Endothelial cell of umbilical vein (primary cell): ENCODE data around the gene GRID1. TPM values are rescaled to one million over a fixed set of nuclear protein-coding genes. Genes with fewer than 3 reads are reported as not detected.

Experiments used
- BruUV-seq: library from RNA; stranded (reverse); fragments of 400-500 nt; replicated peaks from 2 replicates; lab custom pipeline; 2021; lab: Mats Ljungman, UMichigan
- CTCF ChIA-PET: fragments of 300-600, 350-600 bp; sonication (Branson Sonifier 250); formaldehyde crosslinking; loops from one replicate; lab custom pipeline; 2021; ENCODE audit warnings: antibody characterized with exemption, inconsistent platforms; lab: Charles Lee
- POLR2A ChIA-PET: fragments of 300-600, 350-600 bp; sonication (Branson Sonifier 250); formaldehyde crosslinking; loops from one replicate; lab custom pipeline; 2021; ENCODE audit warnings: antibody characterized with exemption, inconsistent platforms; lab: Charles Lee
- DNase-seq: peaks from one replicate; pipeline ENCODE4 v3.0.0-alpha.2; 2011; ENCODE audit warnings: low read depth, low spot score
- FAIRE-seq: peaks from 2 replicates; lab custom pipeline; 2011; peaks lifted over from hg19 to GRCh38; lab: Jason Lieb, UNC
- H2AFZ ChIP-seq: 2 replicates; pipeline ENCODE4 v1.6.0; 2012; ENCODE audit warnings: low read depth, low read length, control low read depth, inconsistent platforms
- H3K27ac ChIP-seq: 2 replicates; pipeline ENCODE4 v1.5.1; 2011; ENCODE audit warnings: low read depth, mild to moderate bottlenecking, control low read depth, low read length, moderate library complexity; ENCODE audit not compliant: insufficient read depth
- H3K27me3 ChIP-seq, 2 experiments: 2 replicates each; pipeline versions ENCODE4 v1.6.0 to v1.6.1; 2011; ENCODE audit warnings: low read length in 2 of 2, mixed read lengths in 1 of 2; ENCODE audit not compliant: control insufficient read depth in 2 of 2, insufficient read depth in 2 of 2
- H3K36me3 ChIP-seq, 2 experiments: 2 replicates in 1 of 2; 3 replicates in 1 of 2; pipeline ENCODE4 v1.5.1; 2011; ENCODE audit warnings: low read length in 2 of 2, mild to moderate bottlenecking in 1 of 2, moderate library complexity in 1 of 2; ENCODE audit not compliant: control insufficient read depth in 2 of 2, insufficient read depth in 2 of 2; ENCODE audit errors: extremely low read depth in 1 of 2
- H3K4me1 ChIP-seq: 3 replicates; pipeline ENCODE4 v1.5.1; 2011; ENCODE audit warnings: mild to moderate bottlenecking, low read length; ENCODE audit not compliant: control insufficient read depth, insufficient read depth; ENCODE audit errors: extremely low read depth
- H3K4me2 ChIP-seq: 2 replicates; pipeline ENCODE4 v1.6.1; 2011; ENCODE audit warnings: low read length, control low read depth, mixed read lengths; ENCODE audit not compliant: insufficient read depth
- H3K4me3 ChIP-seq, 3 experiments: fragments of 200-600 bp in 1 of 3; sonication (generic), shearing (Covaris generic) in 1 of 3; replicated peaks in 1 of 3; 2 replicates each; pipeline ENCODE4 v1.5.1; 2011 to 2016; ENCODE audit warnings: control low read depth in 3 of 3, low read length in 3 of 3, mild to moderate bottlenecking in 2 of 3, inconsistent platforms in 1 of 3, low read depth in 1 of 3, moderate library complexity in 1 of 3; ENCODE audit not compliant: insufficient read depth in 1 of 3
- H3K79me2 ChIP-seq: 2 replicates; pipeline ENCODE4 v1.6.0; 2012; ENCODE audit warnings: low read length, inconsistent platforms; ENCODE audit not compliant: control insufficient read depth, insufficient read depth
- H3K9ac ChIP-seq: replicated peaks from 2 replicates; pipeline ENCODE3; 2011; ENCODE audit warnings: low read length, control low read depth; ENCODE audit not compliant: insufficient read depth; ENCODE audit errors: extremely low read depth
- H3K9me1 ChIP-seq: replicated peaks from 3 replicates; pipeline ENCODE4 v1.6.0; 2011; ENCODE audit warnings: mild to moderate bottlenecking, low read length; ENCODE audit not compliant: control insufficient read depth, insufficient read depth; ENCODE audit errors: extremely low read depth
- H3K9me3 ChIP-seq: replicated peaks from 2 replicates; pipeline ENCODE4 v1.5.1; 2012; ENCODE audit warnings: low read length, inconsistent platforms; ENCODE audit not compliant: control insufficient read depth, insufficient read depth
- H4K20me1 ChIP-seq: replicated peaks from 2 replicates; pipeline ENCODE3; 2011; ENCODE audit warnings: mild to moderate bottlenecking, low read length; ENCODE audit not compliant: control insufficient read depth, insufficient read depth; ENCODE audit errors: extremely low read depth
- CTCF ChIP-seq, 2 donors: IDR thresholded peaks; 1 replicate in 1 of 2; 2 replicates in 1 of 2; pipeline ENCODE4 v1.5.1; 2011; ENCODE audit warnings: low read length in 2 of 2, mild to moderate bottlenecking in 2 of 2, moderate library complexity in 2 of 2, control low read depth in 1 of 2, inconsistent platforms in 1 of 2, low read depth in 1 of 2; ENCODE audit not compliant: insufficient read depth in 1 of 2; ENCODE audit errors: extremely low read depth in 1 of 2
- EZH2 ChIP-seq: IDR thresholded peaks from 2 replicates; pipeline ENCODE4 v1.6.1; 2012; ENCODE audit warnings: borderline replicate concordance, low read depth, mild to moderate bottlenecking, moderate library complexity, low read length, inconsistent platforms; ENCODE audit not compliant: severe bottlenecking
- GATA2 ChIP-seq: IDR thresholded peaks from 2 replicates; pipeline ENCODE4 v1.7.0; 2011; ENCODE audit warnings: low read depth, mild to moderate bottlenecking, moderate library complexity, mixed read lengths, low read length; ENCODE audit not compliant: insufficient read length, insufficient read depth
- POLR2AphosphoS5 ChIP-seq: IDR thresholded peaks from 2 replicates; pipeline ENCODE4 v1.6.1; 2012; ENCODE audit warnings: low read depth, mild to moderate bottlenecking, control low read depth, low read length, moderate library complexity; ENCODE audit not compliant: insufficient read depth
- dilution Hi-C: fragments of 300-500 bp; cut with MboI; formaldehyde crosslinking; loops from one replicate; pipeline ENCODE4 v1.15.0; 2019; ENCODE audit warnings: low sequenced_read_pairs; ENCODE audit not compliant: extremely low pct_ligation_motif_present
- intact Hi-C: fragments of 100-400 bp; cut with micrococcal nuclease; formaldehyde crosslinking; loops from one replicate; pipeline ENCODE4 v1.10.0; 2022
- polyA plus RNA-seq, 4 experiments: library from polyadenylated mRNA; depleted of rRNA in 3 of 4; stranded (reverse) in 3 of 4; unstranded in 1 of 4; fragments of >200 nt; gene quantifications; 2 replicates each; pipeline versions ENCODE4 v1.2.1 to v1.2.3, GENCODE V29; 2011 to 2012; ENCODE audit warnings: missing spikeins in 1 of 4
- total RNA-seq: library from RNA; stranded (reverse); gene quantifications from 2 replicates; pipeline ENCODE4 v1.2.3, GENCODE V29; 2021
- TF ChIP-seq, protein P1 (sequence below): IDR thresholded peaks from 2 replicates; pipeline ENCODE4 v1.6.1; 2011; ENCODE audit not compliant: insufficient read depth, insufficient read length

The GRID1 gene
- total and polyA plus RNA-seq, 2 donors (not counting 3 experiments of a cell fraction or from before 2014, with no cell fraction given), result not detected

GRCh38 chr10:86360657-86361056 is 5.9 kb downstream of the GRID1 start:
- Histone ChIP-seq H3K9me1 (no peaks in the 10 kb centered on the region), H3K4me1 (no peaks in the 10 kb centered on the region), H2AFZ (no peak overlapping the region), H3K27me3 (peaks cover 37 to 39% of the 10 kb centered on the region in 2 experiments), H3K4me3 (no peak overlapping the region), H3K27ac (no peak overlapping the region), H4K20me1 (no peaks in the 10 kb centered on the region), H3K79me2 (no peaks in the 10 kb centered on the region), H3K36me3 (no peaks in the 10 kb centered on the region), H3K4me2 (no peak overlapping the region), H3K9me3 (no peaks in the 10 kb centered on the region), H3K9ac (no peak overlapping the region)
- ChIA-PET POLR2A (no interaction called here), CTCF (interaction anchor here (0.7 to 2.6 kb wide), 4 partner anchors 9 to 1821 kb away, joined by 3 to 9 read pairs (median 6); no protein-coding TSS in a partner anchor)
- FAIRE-seq (no peak), DNase-seq (no peak)
- TF ChIP-seq POLR2AphosphoS5, result no peak
- dilution Hi-C loops, result no loop called here
- no TSS peak for BruUV-seq
- intact Hi-C loops, result loop anchor here (1.0 kb wide), 1 partner anchor 36 kb away; no protein-coding TSS in a partner anchor

DNA sequence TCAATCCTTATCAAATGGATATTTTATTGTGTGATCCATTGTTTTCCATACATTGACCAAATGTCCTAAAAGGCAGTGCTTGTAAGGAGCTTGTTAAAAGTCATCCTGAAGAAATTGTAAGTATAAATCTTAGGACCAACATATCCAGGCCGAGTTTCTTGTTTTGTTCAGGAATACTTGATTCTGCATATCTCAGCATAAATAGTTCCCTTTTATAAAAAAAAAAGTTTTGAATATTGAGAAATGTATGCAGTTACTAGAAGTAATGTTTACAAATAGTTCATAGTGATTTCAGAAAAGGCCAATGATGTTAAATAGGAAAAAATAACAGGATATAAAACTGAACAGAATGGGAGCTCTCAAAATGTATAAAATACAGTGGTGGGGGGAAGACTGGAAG is 6.6 kb downstream of the GRID1 start:
- ChIA-PET POLR2A (no interaction called here), CTCF (interaction anchor here (0.7 to 2.6 kb wide), 3 partner anchors 9 to 29 kb away, joined by 3 to 9 read pairs (median 3); no protein-coding TSS in a partner anchor)
- intact Hi-C loops, result loop anchor here (1.0 kb wide), 1 partner anchor 36 kb away; no protein-coding TSS in a partner anchor
- Histone ChIP-seq H3K27ac (no peak overlapping the region), H3K9me1 (no peaks in the 10 kb centered on the region), H3K9ac (no peak overlapping the region), H3K4me3 (no peak overlapping the region), H3K4me1 (no peaks in the 10 kb centered on the region), H2AFZ (no peak overlapping the region), H3K36me3 (no peaks in the 10 kb centered on the region), H3K79me2 (no peaks in the 10 kb centered on the region), H3K9me3 (no peaks in the 10 kb centered on the region), H4K20me1 (no peaks in the 10 kb centered on the region), H3K27me3 (peaks cover 31 to 32% of the 10 kb centered on the region in 2 experiments), H3K4me2 (no peak overlapping the region)
- no peak for TF ChIP-seq POLR2AphosphoS5
- no peak for TF ChIP-seq CTCF (IDR thresholded peaks at IDR 0.05; ENCODE audit: extremely low read depth in 1 of 2, insufficient read depth in 1 of 2, low read depth in 1 of 2, low read length in 2 of 2)
- no peak for TF ChIP-seq GATA2
- TF ChIP-seq, protein P1, sequence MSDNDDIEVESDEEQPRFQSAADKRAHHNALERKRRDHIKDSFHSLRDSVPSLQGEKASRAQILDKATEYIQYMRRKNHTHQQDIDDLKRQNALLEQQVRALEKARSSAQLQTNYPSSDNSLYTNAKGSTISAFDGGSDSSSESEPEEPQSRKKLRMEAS, result no peak
- no peak for TF ChIP-seq EZH2
- FAIRE-seq (no peak), DNase-seq (no peak)
- dilution Hi-C loops, result no loop called here
- BruUV-seq, result no TSS peak
